CD14-positive monocyte (primary cell): Measurements from ENCODE around the gene NDUFS6. TPM values are rescaled to one million over a fixed set of nuclear protein-coding genes. Genes with fewer than 3 reads are reported as not detected.

Experiments
- DNase-seq, 3 donors: peaks; one replicate each; pipeline ENCODE4 v3.0.0-alpha.2; 2011 to 2022
- H2AFZ ChIP-seq: 2 replicates; pipeline ENCODE4 v1.6.0; 2012; ENCODE audit warnings: mild to moderate bottlenecking, low read depth, low read length, inconsistent platforms; ENCODE audit not compliant: insufficient read depth, poor library complexity, severe bottlenecking
- H3K27ac ChIP-seq, 2 donors: 1 replicate in 1 of 2; 2 replicates in 1 of 2; pipeline ENCODE4 v1.5.1; 2012 to 2013; ENCODE audit warnings: low read length in 2 of 2, control low read depth in 1 of 2, inconsistent platforms in 1 of 2, low read depth in 1 of 2, mild to moderate bottlenecking in 1 of 2
- H3K27me3 ChIP-seq, 2 donors: one replicate each; pipeline versions ENCODE4 v1.6.0 to v1.6.1; 2011 to 2013; ENCODE audit warnings: low read length in 2 of 2; ENCODE audit not compliant: control insufficient read depth in 2 of 2, insufficient read depth in 2 of 2
- H3K36me3 ChIP-seq, 2 donors: replicated peaks in 1 of 2; 1 replicate in 1 of 2; 2 replicates in 1 of 2; pipeline versions ENCODE4 v1.5.1 to v1.6.1; 2012 to 2013; ENCODE audit warnings: low read length in 2 of 2, control low read depth in 1 of 2, inconsistent platforms in 1 of 2, mild to moderate bottlenecking in 1 of 2; ENCODE audit not compliant: insufficient read depth in 2 of 2, control insufficient read depth in 1 of 2
- H3K4me1 ChIP-seq, 2 donors: 1 replicate in 1 of 2; 2 replicates in 1 of 2; pipeline versions ENCODE4 v1.5.1 to v1.6.1; 2012 to 2013; ENCODE audit warnings: low read length in 2 of 2, control low read depth in 1 of 2, inconsistent platforms in 1 of 2, mild to moderate bottlenecking in 1 of 2, moderate library complexity in 1 of 2; ENCODE audit not compliant: insufficient read depth in 2 of 2, control insufficient read depth in 1 of 2
- H3K4me2 ChIP-seq: replicated peaks from 2 replicates; pipeline ENCODE3; 2012; ENCODE audit warnings: low read length, moderate library complexity, mild to moderate bottlenecking; ENCODE audit not compliant: poor library complexity, severe bottlenecking; ENCODE audit errors: extremely low read depth
- H3K4me3 ChIP-seq, 3 experiments: fragments of 200-600 bp in 1 of 3; sonication (generic) in 1 of 3; replicated peaks in 1 of 3; 1 replicate in 2 of 3; 2 replicates in 1 of 3; pipeline ENCODE4 v1.5.1; 2011 to 2013; ENCODE audit warnings: low read length in 3 of 3, mild to moderate bottlenecking in 3 of 3, control low read depth in 2 of 3, low read depth in 2 of 3, inconsistent platforms in 1 of 3, moderate library complexity in 1 of 3
- H3K79me2 ChIP-seq: 2 replicates; pipeline ENCODE4 v1.6.0; 2012; ENCODE audit warnings: mild to moderate bottlenecking, control low read depth, inconsistent platforms, low read length, moderate library complexity; ENCODE audit not compliant: insufficient read depth
- H3K9ac ChIP-seq: 2 replicates; pipeline ENCODE4 v1.6.0; 2017; ENCODE audit warnings: low read length, mild to moderate bottlenecking; ENCODE audit not compliant: insufficient read depth, poor library complexity, severe bottlenecking
- H3K9me3 ChIP-seq, 2 donors: replicated peaks in 1 of 2; 1 replicate in 1 of 2; 2 replicates in 1 of 2; pipeline versions ENCODE4 v1.5.1 to v1.6.1; 2012 to 2013; ENCODE audit warnings: low read length in 2 of 2, control low read depth in 1 of 2; ENCODE audit not compliant: control insufficient read depth in 1 of 2, insufficient read depth in 1 of 2
- H4K20me1 ChIP-seq: 2 replicates; pipeline ENCODE4 v1.6.0; 2012; ENCODE audit warnings: mild to moderate bottlenecking, low read length, control low read depth, moderate library complexity; ENCODE audit not compliant: insufficient read depth
- H3K27ac Mint-ChIP-seq, 7 donors: one replicate each; pipeline ENCODE4 v1.8.0; 2020; ENCODE audit warnings: mild to moderate bottlenecking in 7 of 7, mixed read lengths in 7 of 7, moderate library complexity in 6 of 7, inconsistent platforms in 2 of 7
- H3K27me3 Mint-ChIP-seq, 3 donors: one replicate each; pipeline ENCODE4 v1.8.0; 2021 to 2022; ENCODE audit warnings: low read depth in 3 of 3, mild to moderate bottlenecking in 3 of 3, mixed read lengths in 3 of 3, moderate library complexity in 3 of 3, inconsistent platforms in 1 of 3
- H3K36me3 Mint-ChIP-seq, 2 donors: one replicate each; pipeline ENCODE4 v1.8.0; 2020; ENCODE audit warnings: mixed read lengths in 2 of 2, inconsistent platforms in 1 of 2, mild to moderate bottlenecking in 1 of 2
- H3K4me1 Mint-ChIP-seq: one replicate; pipeline ENCODE4 v1.8.0; 2020; ENCODE audit warnings: mild to moderate bottlenecking, mixed read lengths
- H3K4me3 Mint-ChIP-seq, 2 donors: one replicate each; pipeline ENCODE4 v1.8.0; 2020; ENCODE audit warnings: mild to moderate bottlenecking in 2 of 2, mixed read lengths in 2 of 2, moderate library complexity in 1 of 2
- H3K9me3 Mint-ChIP-seq, 7 donors: one replicate each; pipeline ENCODE4 v1.8.0; 2020 to 2022; ENCODE audit warnings: mixed read lengths in 7 of 7, mild to moderate bottlenecking in 6 of 7, moderate library complexity in 6 of 7, inconsistent platforms in 2 of 7
- CTCF ChIP-seq: fragments of 200-600 bp; IDR thresholded peaks from one replicate; pipeline ENCODE4 v1.8.0; 2022; ENCODE audit warnings: antibody characterized with exemption, mild to moderate bottlenecking
- WGBS: methylation state at CpG from one replicate; pipeline ENCODE4 v1.1.5; 2013; ENCODE audit warnings: missing lambda C conversion rate; ENCODE audit not compliant: insufficient coverage; 5-methylcytosine and 5-hydroxymethylcytosine counted together
- intact Hi-C, 2 donors: fragments of 100-400 bp; cut with micrococcal nuclease; formaldehyde crosslinking; loops; one replicate each; pipeline versions ENCODE4 v1.15.0 to v1.15.1; 2023
- polyA plus RNA-seq, 3 donors: library from polyadenylated mRNA; depleted of rRNA in 1 of 3; unstranded in 2 of 3; stranded (reverse) in 1 of 3; fragments of 300-500 nt in 2 of 3; fragments of >200 nt in 1 of 3; fragmentation: Illumina TruSeq in 2 of 3; gene quantifications; 1 replicate in 2 of 3; 2 replicates in 1 of 3; pipeline ENCODE4 v1.2.3, GENCODE V29; 2012 to 2021

NDUFS6 gene
- polyA plus RNA-seq, 3 donors: 20.5 to 62.3 (median 62.2) TPM

DNA sequence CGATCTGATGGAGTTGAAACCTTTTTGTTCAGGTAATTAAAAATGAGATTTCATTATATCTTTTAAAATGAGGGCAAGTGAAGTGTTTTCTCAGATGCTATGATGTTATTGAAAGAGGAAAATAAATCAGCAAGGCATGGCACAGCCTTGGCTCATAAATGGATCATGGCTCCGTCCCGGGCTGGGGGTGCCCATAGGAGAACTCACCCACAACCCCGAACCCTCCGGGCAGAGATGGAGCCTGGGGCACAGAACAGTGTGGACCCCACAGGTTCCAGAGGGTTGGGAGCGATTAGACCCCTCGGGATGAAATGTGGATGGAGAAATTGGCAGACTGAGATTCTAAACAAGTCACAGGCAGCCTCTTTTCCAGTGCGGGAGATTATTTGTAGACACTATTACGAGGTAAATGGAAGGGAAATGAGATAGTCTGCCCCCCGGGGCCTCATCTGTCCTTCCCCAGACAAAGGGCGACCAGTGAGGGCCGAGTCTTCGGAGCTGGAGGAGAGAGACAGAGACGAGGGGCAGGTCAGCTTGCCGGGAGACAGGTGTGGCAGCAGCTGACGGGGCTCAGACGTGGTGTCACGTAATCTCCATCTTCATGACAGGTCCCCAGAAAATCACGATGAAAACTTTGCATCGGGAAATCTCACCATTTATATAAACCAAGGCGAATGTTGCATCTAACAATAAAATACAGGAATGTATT is 33.7 kb downstream of the NDUFS6 start:
- no peaks in the 10 kb centered on the region for H3K9me3 ChIP-seq
- no peaks in the 10 kb centered on the region for H3K27me3 ChIP-seq
- no peaks in the 10 kb centered on the region for H4K20me1 ChIP-seq
- 66% methylated on average over 13 of the region's 21 CpGs for WGBS
- no peaks in the 10 kb centered on the region for H3K36me3 ChIP-seq
- no peak overlapping the region for H3K9ac ChIP-seq
- H3K4me3 ChIP-seq: no peak overlapping the region
- peaks cover 0 to 2% (median 0%) of the 10 kb centered on the region in 7 donors for H3K9me3 Mint-ChIP-seq
- H3K27ac Mint-ChIP-seq: no peak overlapping the region
- no peaks in the 10 kb centered on the region for H3K4me1 ChIP-seq
- no peak for TF ChIP-seq CTCF
- H3K79me2 ChIP-seq: no peaks in the 10 kb centered on the region
- H3K4me1 Mint-ChIP-seq: no peaks in the 10 kb centered on the region
- H2AFZ ChIP-seq: no peak overlapping the region
- no peak for DNase-seq
- no peak overlapping the region for H3K4me2 ChIP-seq
- peaks cover 13 to 38% (median 14%) of the 10 kb centered on the region in 3 donors for H3K27me3 Mint-ChIP-seq
- intact Hi-C loops: no loop called here
- no peak overlapping the region for H3K27ac ChIP-seq
- H3K4me3 Mint-ChIP-seq: peak overlapping the region in 1 of 2 donors; percentile 46
- no peaks in the 10 kb centered on the region for H3K36me3 Mint-ChIP-seq

- intact Hi-C loops: no loop called here
- peaks cover 14 to 41% (median 15%) of the 10 kb centered on the region in 3 donors for H3K27me3 Mint-ChIP-seq
- H3K27ac Mint-ChIP-seq: no peak overlapping the region
- Histone ChIP-seq H3K4me2 (no peak overlapping the region), H3K36me3 (no peaks in the 10 kb centered on the region), H4K20me1 (no peaks in the 10 kb centered on the region), H3K27ac (no peak overlapping the region), H3K4me3 (no peak overlapping the region), H3K9ac (no peak overlapping the region), H3K9me3 (no peaks in the 10 kb centered on the region), H3K79me2 (no peaks in the 10 kb centered on the region), H3K27me3 (no peaks in the 10 kb centered on the region), H2AFZ (no peak overlapping the region), H3K4me1 (no peaks in the 10 kb centered on the region)
- H3K36me3 Mint-ChIP-seq: no peaks in the 10 kb centered on the region
- TF ChIP-seq CTCF: no peak
- H3K4me1 Mint-ChIP-seq: no peaks in the 10 kb centered on the region
- peaks cover 0 to 2% (median 0%) of the 10 kb centered on the region in 7 donors for H3K9me3 Mint-ChIP-seq
- H3K4me3 Mint-ChIP-seq: peak overlapping the region in 1 of 2 donors; percentile 14
- DNase-seq: no peak
- 82% methylated on average over 11 of the region's 13 CpGs for WGBS
Observed at GRCh38 chr5:1835431-1835830, 34.2 kb downstream of the NDUFS6 start.
